Breast epithelium (tissue), 3 donors: ENCODE measurements around the gene FRMD5.

Experiments
- POLR2A ChIP-seq: fragments of 450-650 bp; IDR thresholded peaks from one replicate; pipeline ENCODE4 v1.6.1; 2016; ENCODE audit warnings: antibody characterized with exemption, mild to moderate bottlenecking, moderate library complexity
- POLR2AphosphoS5 ChIP-seq, 3 donors: sonication (generic); formaldehyde crosslinking; IDR thresholded peaks; one replicate each; pipeline ENCODE4 v1.6.1; 2017; ENCODE audit warnings: antibody characterized with exemption in 3 of 3
- TF ChIP-seq, protein P1 (sequence below), 3 donors: fragments of 450-650 bp; IDR thresholded peaks; one replicate each; pipeline ENCODE4 v1.5.1; 2016 to 2017; ENCODE audit warnings: antibody characterized with exemption in 3 of 3, mild to moderate bottlenecking in 3 of 3, moderate library complexity in 3 of 3

- TF ChIP-seq, protein P1, sequence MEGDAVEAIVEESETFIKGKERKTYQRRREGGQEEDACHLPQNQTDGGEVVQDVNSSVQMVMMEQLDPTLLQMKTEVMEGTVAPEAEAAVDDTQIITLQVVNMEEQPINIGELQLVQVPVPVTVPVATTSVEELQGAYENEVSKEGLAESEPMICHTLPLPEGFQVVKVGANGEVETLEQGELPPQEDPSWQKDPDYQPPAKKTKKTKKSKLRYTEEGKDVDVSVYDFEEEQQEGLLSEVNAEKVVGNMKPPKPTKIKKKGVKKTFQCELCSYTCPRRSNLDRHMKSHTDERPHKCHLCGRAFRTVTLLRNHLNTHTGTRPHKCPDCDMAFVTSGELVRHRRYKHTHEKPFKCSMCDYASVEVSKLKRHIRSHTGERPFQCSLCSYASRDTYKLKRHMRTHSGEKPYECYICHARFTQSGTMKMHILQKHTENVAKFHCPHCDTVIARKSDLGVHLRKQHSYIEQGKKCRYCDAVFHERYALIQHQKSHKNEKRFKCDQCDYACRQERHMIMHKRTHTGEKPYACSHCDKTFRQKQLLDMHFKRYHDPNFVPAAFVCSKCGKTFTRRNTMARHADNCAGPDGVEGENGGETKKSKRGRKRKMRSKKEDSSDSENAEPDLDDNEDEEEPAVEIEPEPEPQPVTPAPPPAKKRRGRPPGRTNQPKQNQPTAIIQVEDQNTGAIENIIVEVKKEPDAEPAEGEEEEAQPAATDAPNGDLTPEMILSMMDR (IDR thresholded peaks at IDR 0.05), result no peak
- TF ChIP-seq POLR2A (no peak), POLR2AphosphoS5 (IDR thresholded peaks at IDR 0.05) (no peak)
These were observed 246.3 kb downstream of the FRMD5 start for GRCh38 chr15:43948691-43949325.
